ENCODE measurements around the gene ETHE1.

- TF ChIP-seq EZH2 (IDR thresholded peaks at IDR 0.05; ENCODE audit: borderline replicate concordance, low read depth, low read length, severe bottlenecking): no peak
- TF ChIP-seq, protein P1, sequence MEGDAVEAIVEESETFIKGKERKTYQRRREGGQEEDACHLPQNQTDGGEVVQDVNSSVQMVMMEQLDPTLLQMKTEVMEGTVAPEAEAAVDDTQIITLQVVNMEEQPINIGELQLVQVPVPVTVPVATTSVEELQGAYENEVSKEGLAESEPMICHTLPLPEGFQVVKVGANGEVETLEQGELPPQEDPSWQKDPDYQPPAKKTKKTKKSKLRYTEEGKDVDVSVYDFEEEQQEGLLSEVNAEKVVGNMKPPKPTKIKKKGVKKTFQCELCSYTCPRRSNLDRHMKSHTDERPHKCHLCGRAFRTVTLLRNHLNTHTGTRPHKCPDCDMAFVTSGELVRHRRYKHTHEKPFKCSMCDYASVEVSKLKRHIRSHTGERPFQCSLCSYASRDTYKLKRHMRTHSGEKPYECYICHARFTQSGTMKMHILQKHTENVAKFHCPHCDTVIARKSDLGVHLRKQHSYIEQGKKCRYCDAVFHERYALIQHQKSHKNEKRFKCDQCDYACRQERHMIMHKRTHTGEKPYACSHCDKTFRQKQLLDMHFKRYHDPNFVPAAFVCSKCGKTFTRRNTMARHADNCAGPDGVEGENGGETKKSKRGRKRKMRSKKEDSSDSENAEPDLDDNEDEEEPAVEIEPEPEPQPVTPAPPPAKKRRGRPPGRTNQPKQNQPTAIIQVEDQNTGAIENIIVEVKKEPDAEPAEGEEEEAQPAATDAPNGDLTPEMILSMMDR (IDR thresholded peaks at IDR 0.05; ENCODE audit: borderline replicate concordance, extremely low read depth, low read length, poor library complexity, severe bottlenecking): no peak
These were observed 7.4 kb upstream of the ETHE1 start for GRCh38 chr19:43534305-43534815.
